HG03025 (cell line): Measurements from ENCODE around the gene ACAA1.
"Not testable (repeated sequence)": the region's sequence is repeated elsewhere in the genome, so short reads cannot be mapped to it uniquely, and the experiment has no call there.

Experiments used
- ATAC-seq: cut with Tn5 transposase; IDR thresholded peaks from one replicate; pipeline ENCODE4 v1.9.1; 2021; ENCODE audit warnings: mild to moderate bottlenecking, moderate library complexity; ENCODE audit not compliant: unreplicated experiment, low FRiP score

Gene ACAA1

DNA sequence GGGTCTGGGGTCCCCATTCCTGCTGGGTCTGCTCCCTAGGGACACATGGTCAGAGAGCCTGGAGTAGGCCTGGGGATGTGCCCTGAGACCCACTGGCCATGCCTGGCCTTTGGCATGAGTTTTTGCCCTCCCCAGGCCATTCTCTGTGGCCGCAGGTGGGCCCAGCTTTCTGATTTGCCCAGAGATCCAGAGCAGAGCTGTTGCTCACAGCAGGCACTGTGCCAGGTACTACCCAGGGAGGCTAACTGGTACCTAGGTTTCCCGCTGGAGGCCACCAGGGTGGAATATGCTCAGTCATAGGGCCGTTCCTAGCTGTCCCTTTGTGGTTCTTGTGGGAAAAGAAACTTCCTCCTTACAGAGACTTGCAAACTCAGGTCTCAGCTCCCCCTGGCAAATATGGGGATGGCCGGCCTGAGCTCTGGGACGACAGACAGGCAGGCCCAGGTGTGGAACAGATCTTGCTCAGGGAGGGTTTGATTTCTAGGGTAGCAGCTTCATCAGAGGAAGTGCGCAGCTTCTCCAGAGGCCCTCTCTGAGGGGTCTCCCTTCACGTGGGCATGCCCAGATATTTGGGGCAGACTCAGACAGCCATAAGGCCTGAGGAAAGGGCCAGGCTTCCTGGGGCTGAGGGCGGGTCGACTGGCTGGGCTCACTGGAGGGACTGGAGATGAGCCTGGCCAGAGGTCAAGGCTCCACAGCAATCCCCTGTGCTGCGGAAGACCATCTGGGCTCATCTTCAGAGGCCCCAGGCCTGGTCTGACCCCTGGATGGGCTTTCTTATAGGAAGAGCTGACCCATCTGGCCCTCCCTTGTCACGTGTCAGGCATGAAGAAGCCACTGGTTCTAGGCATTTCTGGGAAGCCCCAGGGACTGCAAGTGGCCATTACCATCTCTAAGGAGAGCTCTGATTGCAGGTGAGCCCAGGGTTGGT, 28.0 kb downstream of the ACAA1 start:
- no peak for ATAC-seq

- ATAC-seq, result no peak
Measured at GRCh38 chr3:38107911-38108648, 28.8 kb downstream of the ACAA1 start.

- ATAC-seq, result no peak
Measured at GRCh38 chr3:38105525-38105924, 31.4 kb downstream of the ACAA1 start.

DNA sequence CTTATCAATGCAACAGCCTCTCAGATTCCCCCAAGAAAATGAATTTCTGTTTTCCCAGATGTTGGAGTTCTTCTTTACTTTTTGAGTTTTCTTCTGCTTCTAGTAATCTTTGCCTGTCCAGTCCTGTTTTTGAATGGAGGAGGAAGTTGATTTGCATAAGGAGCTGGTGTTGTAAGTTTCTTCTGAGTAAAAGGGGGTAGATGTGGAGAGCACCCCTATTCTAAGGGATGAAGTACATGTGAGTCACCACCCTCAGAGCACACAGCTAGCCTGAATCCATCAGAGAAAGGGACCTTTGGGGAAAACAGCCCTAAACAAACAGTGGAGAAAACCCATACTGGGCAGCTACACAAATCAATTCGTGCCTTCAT, 34.5 kb downstream of the ACAA1 start:
- ATAC-seq, result no peak

DNA sequence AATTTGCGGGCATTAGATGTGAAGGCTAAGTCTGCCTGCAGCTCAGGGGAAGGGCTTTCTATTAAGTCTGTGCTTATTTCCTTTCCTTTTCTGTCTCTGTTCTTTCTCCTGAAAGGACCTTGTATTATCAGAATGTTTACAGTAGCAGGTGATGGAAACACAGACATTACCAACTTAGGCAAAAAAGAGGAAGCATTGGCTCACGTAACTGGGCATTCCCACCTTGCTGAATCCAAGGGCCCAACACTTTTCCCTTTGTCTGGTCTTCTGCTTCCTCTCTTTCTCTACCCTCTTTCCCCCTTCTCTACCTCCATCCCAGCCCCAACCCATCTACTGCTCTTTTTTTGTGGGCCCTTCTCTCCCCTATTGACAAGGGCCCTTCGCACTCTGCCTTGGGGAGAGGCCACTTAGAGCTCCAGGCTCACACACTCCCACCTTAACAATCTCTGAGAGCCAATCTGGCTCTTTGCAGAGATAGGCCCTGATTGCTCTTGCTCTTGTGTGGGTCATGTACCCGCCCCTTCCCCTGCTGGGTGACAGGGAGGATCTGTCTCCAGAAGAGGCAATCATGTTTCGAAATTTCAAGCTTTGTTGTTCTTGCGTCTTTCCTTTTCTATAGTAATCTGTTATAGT, 35.0 kb downstream of the ACAA1 start:
- no peak for ATAC-seq

- no peak for ATAC-seq
Measured at GRCh38 chr3:38100498-38100897, 36.4 kb downstream of the ACAA1 start.

GRCh38 chr3:38099518-38099917, 37.4 kb downstream of the ACAA1 start:
- no peak for ATAC-seq

DNA sequence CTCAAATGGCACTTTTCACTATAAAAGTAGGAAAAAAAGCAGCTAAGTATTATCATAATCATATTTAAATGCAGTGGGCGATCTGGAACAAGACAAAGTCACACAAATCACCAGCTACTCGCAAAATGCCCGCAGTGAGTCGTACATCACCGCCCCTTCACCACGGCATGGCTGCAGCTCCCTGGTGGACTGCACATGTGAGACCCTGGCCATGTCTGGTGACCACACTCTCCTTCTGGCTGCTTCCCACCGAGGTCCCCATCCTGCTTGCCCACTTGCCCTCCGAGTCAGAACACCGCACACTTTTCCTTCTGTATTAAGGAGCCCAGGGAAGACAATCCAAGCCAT, 38.6 kb downstream of the ACAA1 start:
- no peak for ATAC-seq

GRCh38 chr3:38097446-38098375, 39.2 kb downstream of the ACAA1 start:
- ATAC-seq, result no peak

- no peak for ATAC-seq
Measured at GRCh38 chr3:38095669-38096483, 41.1 kb downstream of the ACAA1 start.

- ATAC-seq, result no peak
Measured at GRCh38 chr3:38094999-38095398, 41.9 kb downstream of the ACAA1 start.

DNA sequence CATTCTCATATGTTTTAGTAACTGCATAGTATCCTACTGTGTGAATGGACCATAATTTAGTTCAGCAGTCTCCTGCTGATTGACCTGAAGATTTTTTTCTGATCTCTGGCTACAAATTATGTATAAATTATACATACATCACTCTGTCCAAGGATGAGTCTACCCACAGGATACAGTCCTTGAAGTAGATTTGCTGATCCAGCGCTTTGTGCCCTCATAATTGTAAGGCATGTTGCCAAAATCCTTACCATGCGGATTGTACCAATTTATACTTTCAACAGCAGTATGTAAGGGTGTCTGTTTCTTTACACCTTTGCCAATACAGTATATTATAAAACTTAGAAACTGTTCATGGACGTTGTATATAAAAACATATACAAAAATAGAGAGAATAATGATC, 46.5 kb downstream of the ACAA1 start:
- no peak for ATAC-seq

DNA sequence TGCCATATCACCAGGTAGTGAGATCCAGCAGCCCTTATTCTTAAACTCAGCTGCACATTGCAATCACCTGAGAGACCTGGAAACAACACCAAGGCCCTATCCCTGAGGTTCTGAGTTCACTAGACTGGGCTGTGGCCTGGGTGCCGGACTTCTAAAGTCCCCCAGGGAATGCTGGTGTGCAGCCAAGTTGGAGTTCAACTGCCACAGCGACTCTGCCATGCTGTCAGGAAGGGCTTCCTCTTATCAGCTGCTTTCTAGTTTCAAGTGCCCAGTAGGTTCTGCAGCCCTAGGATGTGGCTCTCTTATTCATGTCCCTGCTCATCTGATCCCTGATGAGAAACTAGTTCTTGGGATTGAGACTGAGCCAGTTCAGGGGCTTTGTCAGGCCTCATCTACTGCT, 47.8 kb downstream of the ACAA1 start:
- ATAC-seq, result no peak

GRCh38 chr3:38088126-38089078, 48.5 kb downstream of the ACAA1 start:
- no peak for ATAC-seq

DNA sequence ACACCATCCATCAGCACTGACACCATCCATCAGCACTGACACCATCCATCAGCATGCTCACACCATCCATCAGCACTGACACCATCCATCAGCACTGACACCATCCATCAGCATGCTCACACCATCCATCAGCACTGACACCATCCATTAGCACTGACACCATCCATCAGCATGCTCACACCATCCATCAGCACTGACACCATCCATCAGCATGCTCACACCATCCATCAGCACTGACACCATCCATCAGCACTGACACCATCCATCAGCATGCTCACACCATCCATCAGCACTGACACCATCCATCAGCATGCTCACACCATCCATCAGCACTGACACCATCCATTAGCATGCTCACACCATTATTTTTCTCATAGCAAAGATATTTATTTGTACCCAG, 49.6 kb downstream of the ACAA1 start:
- ATAC-seq, result not testable (repeated sequence)

DNA sequence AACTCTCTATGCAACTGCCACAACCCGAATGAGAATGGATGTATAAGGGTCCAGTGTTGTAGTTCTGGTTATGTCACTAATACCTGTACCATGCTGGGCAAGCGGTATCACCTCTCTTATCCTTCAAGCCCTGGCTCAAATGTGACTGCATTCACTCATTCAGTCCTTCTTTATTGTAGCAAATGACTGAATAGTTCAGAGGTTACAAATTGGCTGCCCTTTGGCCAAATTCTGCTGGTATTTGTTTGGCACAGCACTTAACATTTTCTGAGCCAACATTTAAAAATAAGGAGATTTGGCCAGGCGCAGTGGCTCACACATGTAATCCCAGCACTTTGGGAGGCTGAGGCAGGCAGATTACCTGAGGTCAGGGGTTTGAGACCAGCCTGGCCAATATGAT, 50.4 kb downstream of the ACAA1 start:
- no peak for ATAC-seq

- no peak for ATAC-seq
Measured at GRCh38 chr3:38085943-38086324, 51.0 kb downstream of the ACAA1 start.

DNA sequence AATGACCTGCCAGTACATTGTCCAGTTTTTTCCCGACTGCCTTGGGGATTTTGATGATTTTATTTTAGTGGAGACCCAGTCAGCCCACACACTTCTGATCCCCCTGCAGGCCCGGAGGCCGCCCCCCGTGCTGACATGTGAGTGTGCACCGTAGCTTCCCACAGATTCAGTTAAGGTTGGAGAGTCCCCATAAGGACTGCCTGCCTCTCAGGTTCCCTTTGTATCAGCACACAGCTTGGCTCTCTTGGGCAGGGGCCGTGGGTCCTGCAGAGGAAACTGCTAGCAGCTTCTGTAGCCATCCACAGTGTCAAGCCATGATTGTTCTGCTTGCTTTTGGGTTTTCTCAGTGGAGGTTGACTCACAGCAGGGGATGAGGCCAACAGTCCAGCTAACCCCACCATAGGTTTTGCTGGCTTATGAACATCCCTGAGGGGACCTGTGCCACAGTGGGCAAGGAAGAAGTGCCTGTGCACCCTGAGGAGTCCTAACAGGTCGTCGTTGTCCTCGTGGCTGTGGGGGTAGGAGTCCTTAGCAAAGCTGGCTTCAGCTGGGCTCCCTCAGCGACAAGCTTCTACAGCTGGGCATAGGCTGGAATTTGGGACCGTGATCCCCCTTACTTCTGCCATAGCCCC, 51.5 kb downstream of the ACAA1 start:
- no peak for ATAC-seq
